HUES6 (cell line): ENCODE measurements around the gene IQCH.

Experiments used
- H3K27ac ChIP-seq: 2 replicates; pipeline ENCODE4 v1.7.0; 2013; ENCODE audit warnings: low read depth, mild to moderate bottlenecking, low read length, inconsistent platforms
- H3K27me3 ChIP-seq: 2 replicates; pipeline ENCODE4 v1.6.1; 2013; ENCODE audit warnings: low read length; ENCODE audit not compliant: control insufficient read depth, insufficient read depth
- H3K36me3 ChIP-seq: 2 replicates; pipeline ENCODE4 v1.6.1; 2013; ENCODE audit warnings: low read length; ENCODE audit not compliant: control insufficient read depth, insufficient read depth
- H3K4me1 ChIP-seq: 2 replicates; pipeline ENCODE4 v1.6.1; 2013; ENCODE audit warnings: low read length; ENCODE audit not compliant: control insufficient read depth, insufficient read depth
- H3K4me3 ChIP-seq: 2 replicates; pipeline ENCODE4 v1.5.1; 2013; ENCODE audit warnings: low read depth, low read length
- H3K9ac ChIP-seq: one replicate; pipeline ENCODE4 v1.6.1; 2013; ENCODE audit warnings: mild to moderate bottlenecking, low read length
- H3K9me3 ChIP-seq: 2 replicates; pipeline ENCODE4 v1.6.1; 2013; ENCODE audit warnings: low read depth, low read length; ENCODE audit not compliant: control insufficient read depth, insufficient read depth

The IQCH gene

GRCh38 chr15:67303490-67304363, 49.1 kb downstream of the IQCH start:
- Histone ChIP-seq H3K9ac (no peak overlapping the region), H3K9me3 (no peaks in the 10 kb centered on the region), H3K36me3 (no peaks in the 10 kb centered on the region), H3K4me3 (no peak overlapping the region), H3K27me3 (no peaks in the 10 kb centered on the region), H3K4me1 (no peaks in the 10 kb centered on the region; the same call in 1 of the 2 replicates), H3K27ac (no peak overlapping the region)

GRCh38 chr15:67304778-67305177, 50.2 kb downstream of the IQCH start:
- no peaks in the 10 kb centered on the region; the same call in 1 of the 2 replicates for H3K4me1 ChIP-seq
- H3K36me3 ChIP-seq = no peaks in the 10 kb centered on the region
- H3K9ac ChIP-seq = no peak overlapping the region
- H3K27ac ChIP-seq = no peak overlapping the region
- no peaks in the 10 kb centered on the region for H3K27me3 ChIP-seq
- no peaks in the 10 kb centered on the region for H3K9me3 ChIP-seq
- H3K4me3 ChIP-seq = no peak overlapping the region

- Histone ChIP-seq H3K9me3 (no peaks in the 10 kb centered on the region), H3K27me3 (no peaks in the 10 kb centered on the region), H3K4me3 (no peak overlapping the region), H3K9ac (no peak overlapping the region), H3K36me3 (no peaks in the 10 kb centered on the region), H3K27ac (no peak overlapping the region), H3K4me1 (no peaks in the 10 kb centered on the region; the same call in 1 of the 2 replicates)
Observed at GRCh38 chr15:67305506-67305905, 50.9 kb downstream of the IQCH start.

DNA sequence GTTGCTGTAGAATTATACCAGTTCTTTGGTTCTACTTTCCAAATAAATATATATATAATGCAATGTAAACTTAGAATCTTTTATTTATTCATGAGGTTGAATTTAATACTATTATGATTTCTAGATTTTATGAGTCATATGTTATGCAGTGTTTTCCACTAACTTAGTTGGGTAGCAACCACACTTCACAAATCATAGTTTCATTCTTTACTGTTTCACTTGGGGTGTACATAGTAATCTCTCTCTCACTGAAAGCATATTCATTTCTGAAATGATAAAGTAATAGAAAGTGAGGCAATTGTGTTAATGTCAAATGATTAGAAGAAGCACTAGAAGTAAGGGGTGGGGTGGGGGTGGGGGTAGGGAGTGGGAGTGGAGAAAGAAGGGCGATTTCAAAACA, 52.6 kb downstream of the IQCH start:
- Histone ChIP-seq H3K4me3 (no peak overlapping the region), H3K27ac (no peak overlapping the region), H3K4me1 (no peaks in the 10 kb centered on the region; the same call in 1 of the 2 replicates), H3K27me3 (no peaks in the 10 kb centered on the region), H3K9me3 (no peaks in the 10 kb centered on the region), H3K36me3 (no peaks in the 10 kb centered on the region), H3K9ac (no peak overlapping the region)

DNA sequence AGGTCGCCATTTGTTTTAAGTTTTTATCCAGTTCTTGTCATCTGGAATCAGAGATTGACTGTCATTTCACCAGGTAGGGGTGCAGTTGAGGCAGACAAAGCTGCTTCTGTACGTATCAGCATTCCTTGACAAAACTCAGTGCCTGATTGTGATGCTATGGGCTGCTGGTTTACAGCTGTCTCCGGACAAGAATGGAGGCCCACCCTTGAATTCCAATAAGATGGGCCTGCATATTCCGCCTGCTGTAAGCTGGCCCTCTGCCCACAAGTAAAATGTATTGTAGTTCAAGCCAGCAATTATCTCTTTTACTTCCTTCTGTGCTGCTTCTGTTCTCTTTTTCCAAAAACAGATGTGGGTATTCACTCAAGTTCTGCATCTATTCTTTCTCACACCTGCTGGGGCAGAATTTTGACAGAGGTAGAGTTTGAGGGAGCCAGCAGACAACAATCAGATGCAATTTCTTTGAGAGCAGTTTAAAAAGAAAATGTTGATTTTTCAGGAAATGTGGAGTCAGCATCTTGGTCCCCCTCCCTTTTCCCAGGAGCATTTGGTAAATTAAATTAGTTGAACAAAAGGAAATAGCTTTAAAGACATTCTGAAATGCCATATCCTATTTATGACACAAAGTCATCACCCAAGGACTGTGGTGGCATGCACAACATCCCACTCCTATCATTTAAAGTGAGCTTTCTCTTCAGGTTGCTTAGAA, 53.5 kb downstream of the IQCH start:
- no peaks in the 10 kb centered on the region; the same call in 1 of the 2 replicates for H3K4me1 ChIP-seq
- no peaks in the 10 kb centered on the region for H3K36me3 ChIP-seq
- no peak overlapping the region for H3K27ac ChIP-seq
- H3K9me3 ChIP-seq = no peaks in the 10 kb centered on the region
- no peak overlapping the region for H3K4me3 ChIP-seq
- no peaks in the 10 kb centered on the region for H3K27me3 ChIP-seq
- no peak overlapping the region for H3K9ac ChIP-seq

DNA sequence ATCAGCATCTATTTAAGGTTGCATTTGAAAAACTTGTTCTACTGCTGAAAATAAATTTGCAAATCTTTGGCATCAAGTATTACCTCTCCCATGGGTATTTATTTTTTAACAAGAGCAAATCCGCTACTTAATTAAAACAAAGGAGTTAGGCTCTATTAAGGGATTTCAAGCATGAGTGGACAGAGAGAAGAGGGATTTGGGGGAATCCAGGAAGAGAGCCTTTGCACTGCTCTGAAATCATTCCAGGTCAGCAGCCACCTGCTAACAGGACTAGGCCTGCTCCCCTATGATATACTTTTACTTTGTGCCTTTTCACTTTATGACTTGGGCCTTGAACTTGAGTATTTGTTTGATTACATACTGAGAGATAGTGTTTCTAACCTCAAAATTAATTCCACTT, 57.1 kb downstream of the IQCH start:
- Histone ChIP-seq H3K36me3 (no peaks in the 10 kb centered on the region), H3K27ac (no peak overlapping the region), H3K4me3 (no peak overlapping the region), H3K4me1 (no peaks in the 10 kb centered on the region; the same call in 1 of the 2 replicates), H3K27me3 (no peaks in the 10 kb centered on the region), H3K9me3 (no peaks in the 10 kb centered on the region), H3K9ac (no peak overlapping the region)

DNA sequence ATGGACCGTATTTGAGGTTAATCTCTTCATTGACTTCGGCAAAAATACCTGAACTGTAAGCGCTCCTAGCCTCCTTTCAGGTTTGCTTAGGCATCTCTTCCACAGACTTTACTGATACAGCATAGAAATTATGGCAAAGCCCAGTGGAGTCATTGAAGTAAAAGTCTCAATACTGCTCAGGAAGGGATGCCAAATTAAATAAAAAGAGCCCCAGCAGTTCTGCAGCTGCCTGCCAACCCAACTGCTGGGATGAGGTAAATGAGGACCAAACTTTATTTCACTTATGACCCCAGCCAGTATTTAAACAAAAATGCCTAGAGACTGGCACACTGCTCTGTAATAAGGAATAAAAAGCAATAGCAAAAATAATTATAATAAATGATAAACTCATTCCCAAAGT, 65.4 kb downstream of the IQCH start:
- Histone ChIP-seq H3K9me3 (0 out of 2 replicates have a peak, but pooled peaks cover 7% of the 10 kb centered on the region), H3K36me3 (no peaks in the 10 kb centered on the region), H3K9ac (no peak overlapping the region), H3K4me1 (no peaks in the 10 kb centered on the region), H3K4me3 (no peak overlapping the region), H3K27ac (no peak overlapping the region), H3K27me3 (no peaks in the 10 kb centered on the region)

GRCh38 chr15:67321352-67321751, 66.8 kb downstream of the IQCH start:
- H3K9me3 ChIP-seq = 0 out of 2 replicates have a peak, but pooled peaks cover 7% of the 10 kb centered on the region
- no peaks in the 10 kb centered on the region for H3K36me3 ChIP-seq
- no peak overlapping the region for H3K4me3 ChIP-seq
- no peaks in the 10 kb centered on the region for H3K27me3 ChIP-seq
- H3K9ac ChIP-seq = no peak overlapping the region
- H3K27ac ChIP-seq = no peak overlapping the region
- no peaks in the 10 kb centered on the region for H3K4me1 ChIP-seq

- Histone ChIP-seq H3K4me3 (no peak overlapping the region), H3K9me3 (peaks cover 13% of the 10 kb centered on the region), H3K27me3 (no peaks in the 10 kb centered on the region), H3K4me1 (no peaks in the 10 kb centered on the region), H3K27ac (no peak overlapping the region), H3K36me3 (no peaks in the 10 kb centered on the region), H3K9ac (no peak overlapping the region)
Observed at GRCh38 chr15:67322481-67322880, 67.9 kb downstream of the IQCH start.

- Histone ChIP-seq H3K27me3 (no peaks in the 10 kb centered on the region), H3K27ac (no peak overlapping the region), H3K36me3 (no peaks in the 10 kb centered on the region), H3K9ac (no peak overlapping the region), H3K4me1 (no peaks in the 10 kb centered on the region), H3K4me3 (no peak overlapping the region), H3K9me3 (peaks cover 16% of the 10 kb centered on the region)
Observed at GRCh38 chr15:67327312-67327711, 72.7 kb downstream of the IQCH start.

DNA sequence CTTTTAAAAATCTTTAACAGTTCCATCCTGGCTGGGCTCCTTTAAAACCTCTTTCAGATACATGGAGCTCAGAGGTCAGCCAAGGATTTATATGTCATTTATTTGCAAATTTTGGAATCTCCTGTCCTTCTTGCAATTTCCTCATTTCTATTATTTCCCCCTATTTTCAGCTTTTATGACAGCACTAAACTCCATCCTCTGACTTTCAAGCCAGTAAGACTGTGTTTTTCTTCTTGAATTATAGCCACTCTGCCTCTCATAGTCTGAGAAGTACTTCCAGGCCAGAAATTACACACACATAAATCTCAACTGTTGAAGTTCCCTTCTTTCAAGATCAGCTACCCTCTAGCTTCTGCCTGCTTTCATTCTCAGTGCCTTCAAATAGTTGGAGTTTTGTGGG, 73.2 kb downstream of the IQCH start:
- H3K27me3 ChIP-seq = no peaks in the 10 kb centered on the region
- no peaks in the 10 kb centered on the region for H3K4me1 ChIP-seq
- no peaks in the 10 kb centered on the region for H3K36me3 ChIP-seq

More for the DNA sequence above, 73.2 kb downstream of the IQCH start:
- no peak overlapping the region for H3K4me3 ChIP-seq
- peaks cover 12% of the 10 kb centered on the region for H3K9me3 ChIP-seq
- no peak overlapping the region for H3K9ac ChIP-seq
- H3K27ac ChIP-seq = no peak overlapping the region
